HG03460 (cell line): Measurements from ENCODE around the gene RHOJ.
"Not testable (repeated sequence)": the region's sequence is repeated elsewhere in the genome, so short reads cannot be mapped to it uniquely, and the experiment has no call there.

Source experiments
- ATAC-seq: cut with Tn5 transposase; IDR thresholded peaks from one replicate; pipeline ENCODE4 v1.9.1; 2021; ENCODE audit not compliant: unreplicated experiment

RHOJ gene

DNA sequence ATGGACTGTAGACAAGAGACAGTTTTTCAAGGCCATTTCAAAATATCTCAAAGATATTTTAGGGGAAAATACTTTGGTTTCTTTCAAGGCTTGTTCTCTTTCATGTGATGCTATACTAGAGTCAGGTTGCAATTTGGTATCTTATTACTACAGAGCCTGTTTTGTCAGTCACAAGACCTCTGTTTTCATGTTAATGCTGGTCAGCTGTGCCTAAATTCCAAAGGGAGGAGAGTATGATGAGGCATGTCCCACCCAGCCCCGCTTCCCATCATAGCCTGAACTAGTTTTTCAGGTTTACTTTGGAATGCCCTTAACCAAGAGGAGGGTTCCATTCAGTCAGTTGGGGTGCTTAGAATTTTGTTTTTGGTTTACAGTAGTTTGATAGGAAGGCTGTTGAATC is 61.9 kb downstream of the RHOJ start:
- no peak for ATAC-seq

DNA sequence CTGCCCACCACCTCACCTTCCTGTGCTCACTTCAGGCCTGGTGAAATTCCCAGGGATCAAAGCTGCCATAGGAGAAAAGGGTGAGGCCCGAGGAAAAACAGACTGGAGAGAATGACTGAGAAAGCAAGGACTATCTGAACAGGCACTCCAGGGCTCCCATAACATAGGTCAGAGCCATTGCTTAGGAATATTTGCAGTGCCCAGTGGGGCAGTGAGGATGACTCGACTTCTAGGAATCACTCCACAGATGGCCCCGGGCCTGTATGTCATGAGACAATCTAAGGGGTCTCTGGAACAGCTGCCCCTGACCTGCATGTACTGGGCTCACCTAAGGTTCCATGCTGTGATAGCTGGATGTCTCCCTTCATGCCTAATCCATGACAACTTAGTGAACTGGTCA is 62.9 kb downstream of the RHOJ start:
- ATAC-seq: no peak

DNA sequence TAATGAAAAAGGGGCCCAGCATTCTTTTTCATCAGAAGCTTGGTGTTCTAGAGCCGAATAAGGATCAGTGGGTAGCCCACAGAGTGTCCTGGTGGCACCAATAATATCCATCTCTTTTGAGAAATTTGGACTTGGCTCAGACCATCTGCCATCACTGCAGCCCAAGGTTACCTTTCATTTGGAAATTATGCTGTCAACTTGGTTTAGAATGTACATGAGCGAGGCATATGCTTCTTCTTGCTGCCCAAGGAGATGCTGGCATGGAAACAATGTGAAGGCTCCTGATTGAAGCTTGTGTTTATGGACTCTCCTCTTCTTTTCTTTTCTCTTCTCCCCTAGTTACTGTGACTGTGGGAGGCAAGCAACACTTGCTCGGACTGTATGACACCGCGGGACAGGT is 64.5 kb downstream of the RHOJ start:
- no peak for ATAC-seq

DNA sequence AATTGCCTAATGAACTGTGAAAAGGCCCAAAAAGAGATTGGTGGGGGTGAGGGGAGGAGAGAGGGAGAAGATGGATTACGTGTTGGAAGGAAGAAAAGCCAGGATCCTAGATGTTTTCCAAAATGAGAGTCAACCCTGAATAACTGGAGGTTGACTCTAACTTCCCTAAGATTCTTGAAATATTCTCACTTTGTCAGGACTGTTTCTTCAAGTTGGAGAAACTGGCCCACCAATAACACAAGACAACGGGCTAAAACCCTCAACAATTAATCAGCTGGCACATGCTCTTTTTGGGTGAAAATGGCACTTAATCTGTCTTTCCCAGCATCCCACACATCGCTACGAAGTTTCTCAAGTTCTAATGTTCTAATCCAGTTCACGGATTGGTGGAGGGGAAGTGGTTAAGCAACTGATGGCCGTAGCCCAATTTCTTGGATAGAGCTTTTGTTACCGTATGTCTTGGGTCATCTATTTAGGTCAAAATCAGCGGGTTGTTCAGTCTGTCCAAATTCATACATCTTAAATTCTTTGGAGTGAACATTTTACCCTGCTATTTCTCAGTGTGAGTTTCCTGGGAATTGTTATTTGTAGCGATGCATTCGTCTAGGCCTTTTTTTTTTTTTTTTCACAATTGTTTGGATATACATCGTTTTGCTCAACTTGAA is 65.5 kb downstream of the RHOJ start:
- no peak for ATAC-seq

DNA sequence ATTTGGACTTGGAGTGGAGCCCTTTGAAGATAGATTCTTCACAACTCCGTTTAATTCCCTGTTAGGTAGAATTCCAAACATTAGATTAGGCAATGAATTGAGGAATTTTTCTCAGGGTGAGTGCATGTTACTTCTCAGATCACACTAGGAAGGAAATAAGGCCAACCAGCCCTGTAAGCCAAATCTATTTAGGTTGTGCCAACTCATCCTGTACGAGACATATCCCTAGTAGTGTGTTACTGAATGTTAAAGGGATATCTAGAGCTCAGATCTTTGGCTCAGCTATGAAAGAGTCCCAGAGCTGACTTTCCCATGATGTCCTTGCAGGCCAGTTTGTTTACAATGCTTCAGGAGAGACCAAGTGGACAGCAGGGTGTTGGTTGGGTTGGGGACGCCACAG is 68.9 kb downstream of the RHOJ start:
- no peak for ATAC-seq

DNA sequence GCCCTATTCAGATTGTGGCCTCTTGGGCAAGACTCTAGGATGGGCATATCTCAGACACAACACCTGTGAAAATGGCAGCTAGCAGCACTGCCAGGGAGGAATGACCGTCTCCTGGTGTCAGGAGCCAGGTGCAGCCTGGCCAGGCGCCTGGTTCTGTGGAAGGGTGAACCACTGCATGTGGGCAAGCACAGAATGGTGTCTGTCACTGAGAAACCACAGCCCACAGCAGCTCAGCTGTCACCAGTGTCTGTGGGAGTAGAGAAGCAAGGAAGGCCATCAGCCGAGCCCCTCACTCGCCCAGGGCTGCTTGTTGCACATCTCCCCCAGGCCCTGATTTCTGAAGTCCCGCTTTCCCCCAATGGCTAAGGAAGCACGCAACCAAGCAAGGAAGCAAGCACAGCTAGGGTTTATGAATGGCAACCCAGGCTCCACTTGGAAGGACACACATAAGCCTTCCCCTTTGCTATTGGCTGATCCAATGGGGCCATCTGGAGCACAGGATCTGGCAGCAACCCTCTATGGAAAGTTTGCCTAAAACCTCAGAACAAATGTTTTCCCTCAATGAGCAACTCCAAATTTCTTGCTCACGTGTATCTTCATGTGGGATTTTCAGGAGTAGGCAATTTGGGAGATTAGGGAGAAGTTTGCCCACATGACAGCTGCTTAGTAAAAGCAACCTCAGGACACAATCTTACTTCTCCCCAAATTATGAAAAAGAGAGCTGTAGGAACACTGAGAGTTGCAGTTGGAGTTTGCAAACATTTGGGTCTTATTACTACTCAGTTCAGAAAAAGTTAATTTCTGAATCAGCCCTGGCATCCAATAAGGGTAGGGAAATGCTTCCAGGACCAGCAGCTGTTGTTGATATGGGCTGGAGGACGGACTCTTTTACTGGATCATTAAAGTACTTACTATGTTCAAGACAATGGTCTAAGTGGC is 69.7 kb downstream of the RHOJ start:
- ATAC-seq: no peak

DNA sequence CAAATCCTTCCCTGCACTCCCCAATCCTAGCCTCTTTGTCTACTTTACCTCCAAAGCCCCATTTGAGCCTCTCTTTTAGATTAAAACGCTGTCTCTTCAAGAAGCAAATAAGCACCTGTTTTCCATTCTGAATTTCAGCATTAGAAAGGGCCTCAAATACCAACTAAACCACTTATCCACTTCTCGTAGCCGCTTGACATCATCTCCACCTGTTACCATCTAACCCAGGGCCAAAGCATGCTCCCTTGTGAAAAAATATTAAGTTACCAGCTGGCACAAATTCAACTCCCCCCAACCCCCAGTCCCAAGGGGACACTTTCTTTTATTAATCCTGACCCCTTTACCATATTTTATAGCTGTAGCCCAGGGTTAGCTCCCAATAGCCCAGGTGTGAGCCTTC is 71.4 kb downstream of the RHOJ start:
- ATAC-seq: no peak

DNA sequence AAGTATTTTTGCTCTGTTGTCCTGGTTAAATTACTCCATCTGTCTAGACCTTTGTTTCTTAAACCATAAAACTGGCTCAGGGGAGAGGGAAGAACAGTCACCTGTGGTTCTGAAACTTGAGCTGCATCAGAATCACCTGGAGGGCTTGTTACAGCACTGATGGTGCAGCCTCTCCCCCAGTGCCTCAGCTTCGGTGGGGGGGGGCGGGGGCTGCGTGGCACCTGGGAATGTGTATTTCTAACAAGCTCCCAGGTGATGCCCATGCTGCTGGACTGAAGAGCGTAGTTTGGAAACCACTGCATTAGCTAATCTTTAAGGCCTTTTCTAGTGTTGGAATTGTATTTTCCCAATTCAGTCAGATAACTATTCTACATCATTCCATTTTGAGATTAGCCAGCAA is 71.8 kb downstream of the RHOJ start:
- no peak for ATAC-seq

DNA sequence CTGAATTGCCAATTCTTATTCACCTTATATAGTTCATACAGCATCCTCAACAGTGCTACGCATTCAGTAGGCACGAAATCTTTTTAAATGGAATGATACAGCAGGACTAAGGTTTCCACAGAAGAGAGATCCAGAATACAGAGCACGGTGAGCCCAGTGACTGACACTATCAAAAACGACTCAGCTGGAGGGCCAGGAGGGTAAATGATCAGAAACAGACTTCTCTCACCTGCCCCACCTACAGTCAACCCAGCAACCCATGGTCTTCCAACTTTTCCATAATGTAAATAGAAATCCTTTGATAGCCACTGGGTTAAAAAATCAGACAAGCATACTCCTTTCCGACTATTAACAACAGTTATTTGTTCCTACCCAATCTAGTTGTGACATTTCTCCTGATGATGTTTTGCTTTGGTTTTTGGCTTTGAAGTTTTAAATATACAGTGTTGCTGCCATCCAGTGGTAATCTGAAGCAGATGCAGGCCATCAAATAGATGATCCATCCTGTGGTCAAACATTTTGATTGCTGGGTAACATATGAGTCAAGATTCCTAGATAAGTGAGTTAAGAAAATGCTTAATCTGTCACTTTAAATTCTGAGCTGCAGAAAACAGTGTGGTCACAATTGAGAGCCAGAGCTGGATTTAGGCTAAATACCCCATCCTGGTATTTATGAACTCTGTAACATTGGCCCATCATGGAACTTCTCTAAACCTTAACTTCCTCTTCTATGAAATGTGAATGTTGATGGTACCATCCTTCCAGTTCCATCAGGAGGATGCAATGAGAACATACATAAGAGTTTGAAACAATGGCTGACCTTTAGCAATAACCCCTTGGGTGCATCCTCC is 72.5 kb downstream of the RHOJ start:
- ATAC-seq: no peak

DNA sequence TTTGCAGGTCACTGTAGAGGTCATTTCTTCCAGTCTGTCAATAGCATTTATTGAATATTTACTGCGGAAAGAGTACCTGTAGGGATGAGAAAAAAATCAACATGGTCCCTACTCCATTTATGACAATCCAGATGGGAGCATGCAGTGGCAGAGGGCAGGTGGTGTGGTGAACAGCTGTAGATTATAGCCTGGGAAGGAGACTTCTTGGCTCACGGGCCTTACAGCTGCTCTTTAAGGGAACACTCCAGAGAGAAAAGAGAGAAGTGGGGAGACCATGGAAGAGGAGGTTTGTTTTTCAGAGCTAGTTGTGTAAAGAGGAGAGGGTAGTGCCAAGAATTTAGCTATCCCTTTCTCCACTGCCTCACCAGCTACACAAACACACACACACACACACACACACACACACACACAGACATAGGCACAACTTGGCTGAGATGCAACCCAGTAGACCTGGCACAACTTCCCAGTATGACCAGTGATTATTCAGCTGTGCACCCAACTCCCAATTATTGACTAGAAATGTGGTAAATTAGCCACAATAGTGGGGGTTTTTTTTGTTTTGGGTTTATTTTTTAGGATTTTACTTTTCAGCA is 73.4 kb downstream of the RHOJ start:
- no peak for ATAC-seq

DNA sequence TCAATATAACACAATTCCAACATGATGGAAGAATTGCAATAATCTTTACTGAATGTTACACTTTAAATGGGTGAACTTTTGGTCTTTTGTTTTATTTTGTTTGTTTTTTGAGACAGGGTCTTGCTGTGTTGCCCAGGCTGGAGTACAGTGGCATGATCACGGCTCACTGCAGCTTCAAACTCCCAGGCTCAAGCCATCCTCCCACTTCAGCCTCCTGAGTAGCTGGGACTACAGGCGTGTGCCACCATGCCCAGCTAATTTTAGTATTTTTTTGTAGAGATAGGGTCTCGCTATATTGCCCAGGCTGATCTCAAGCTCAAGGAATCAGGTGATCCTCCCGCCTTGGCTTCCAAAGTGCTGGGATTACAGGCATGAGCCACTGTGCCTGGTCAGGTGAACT is 75.7 kb downstream of the RHOJ start:
- ATAC-seq: not testable (repeated sequence)

DNA sequence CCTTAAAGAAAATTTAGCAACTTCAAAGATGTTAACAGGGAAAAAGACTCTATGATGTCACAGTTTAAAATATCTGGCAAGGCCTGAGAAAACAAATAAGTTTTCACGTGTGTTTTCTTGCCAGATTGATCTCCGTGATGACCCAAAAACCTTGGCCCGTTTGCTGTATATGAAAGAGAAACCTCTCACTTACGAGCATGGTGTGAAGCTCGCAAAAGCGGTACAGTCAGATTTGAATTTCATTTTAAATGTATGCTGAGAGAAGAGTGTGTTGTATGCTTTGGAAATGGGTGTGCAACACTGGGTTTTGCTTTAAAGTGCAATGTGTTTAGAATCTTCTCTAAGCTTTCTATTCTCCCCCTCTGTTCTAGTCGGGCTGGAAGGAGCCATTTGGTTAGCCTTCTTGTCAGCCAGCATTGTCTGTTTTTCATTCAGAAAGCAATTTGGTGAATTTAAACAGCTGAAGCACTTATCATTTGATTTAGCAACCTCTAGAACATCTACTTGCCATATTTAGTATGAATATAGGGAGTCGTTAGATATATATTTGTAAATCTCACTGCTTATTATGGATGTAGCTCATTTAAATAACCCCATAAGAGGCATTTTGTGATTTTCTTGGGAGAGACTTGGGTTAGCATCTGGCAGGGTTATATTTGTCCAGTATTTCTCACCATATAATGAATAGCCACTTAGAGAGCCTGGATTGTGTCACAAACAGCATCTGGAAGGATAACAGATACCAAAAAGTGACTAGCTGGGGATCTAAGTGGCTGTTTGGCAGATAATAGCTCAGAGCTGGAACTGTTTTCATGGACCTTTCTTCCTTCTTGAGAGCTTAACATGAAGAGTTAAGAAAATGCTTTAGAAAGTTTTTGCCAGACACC is 79.0 kb downstream of the RHOJ start:
- ATAC-seq: no peak

DNA sequence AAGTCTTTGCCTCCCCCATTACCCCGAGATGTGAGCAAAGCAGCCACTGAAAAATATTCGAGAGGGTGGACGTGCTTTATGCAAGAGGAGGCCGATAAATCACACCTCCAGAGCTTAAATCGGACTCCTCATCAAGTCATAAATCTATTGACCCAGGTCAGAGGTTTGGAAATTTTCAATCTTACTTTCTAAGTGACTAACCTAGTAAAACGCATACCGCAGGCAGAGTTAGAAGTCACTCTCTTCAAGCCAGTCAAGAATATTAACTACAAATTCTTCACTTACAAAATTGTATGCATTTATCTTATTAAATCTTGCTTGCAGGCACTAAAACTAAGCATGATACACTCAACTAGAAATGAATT is 79.6 kb downstream of the RHOJ start:
- ATAC-seq: no peak

DNA sequence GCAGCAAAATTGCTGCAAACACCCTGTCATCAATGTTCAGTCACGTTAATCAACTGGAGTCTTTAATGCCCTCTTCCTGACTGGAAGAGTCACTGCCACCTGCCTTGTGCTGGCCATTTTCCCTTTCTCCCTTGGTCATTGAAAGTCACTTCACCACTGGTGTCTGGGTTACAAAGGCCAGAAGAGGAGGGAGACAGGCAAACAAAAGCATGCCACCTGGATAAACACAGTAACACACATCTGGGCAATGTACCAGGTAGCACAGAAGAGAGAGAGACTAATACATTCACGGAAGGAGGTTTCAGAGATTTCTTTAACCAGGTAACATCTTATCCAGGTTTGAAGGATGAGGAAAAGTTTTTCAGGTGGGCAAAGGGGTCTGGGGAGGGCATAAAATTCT is 81.8 kb downstream of the RHOJ start:
- ATAC-seq: no peak

DNA sequence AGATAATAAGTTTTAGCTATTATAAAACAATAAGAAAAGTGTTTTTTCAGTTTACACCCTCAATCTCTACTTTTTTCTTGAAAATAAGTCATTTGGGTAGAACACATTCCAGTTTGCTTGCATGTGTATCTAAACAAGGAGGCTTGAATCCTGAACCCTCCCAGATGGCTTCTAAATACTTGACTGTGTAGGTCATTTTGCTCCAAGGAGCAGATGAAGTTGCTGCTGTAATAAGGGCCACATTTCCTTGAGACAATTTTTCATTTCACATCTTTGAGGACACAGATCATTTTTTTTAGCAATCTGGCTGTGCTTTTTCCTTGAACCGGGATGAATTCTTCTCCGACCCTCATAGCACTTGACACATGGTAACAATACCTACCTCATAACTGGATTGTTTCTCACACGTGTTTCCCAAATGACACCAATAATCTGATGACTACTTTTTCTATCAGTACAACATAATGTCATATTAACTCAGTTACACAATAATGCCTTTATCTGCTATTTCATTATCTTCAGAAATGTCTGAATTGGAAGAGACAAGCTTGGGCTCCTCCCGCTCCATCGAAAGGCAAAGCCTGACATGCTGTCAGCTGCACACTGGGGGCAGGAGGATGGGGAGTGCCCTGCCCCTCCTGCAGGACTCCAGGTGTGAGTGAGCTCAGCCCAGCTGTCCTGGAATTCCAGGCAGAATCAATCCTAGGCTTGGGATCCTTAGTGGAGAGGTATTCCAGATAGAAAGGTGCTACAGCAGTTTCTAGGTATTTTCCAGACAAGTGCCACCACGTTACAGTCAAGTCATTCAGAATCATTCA is 83.6 kb downstream of the RHOJ start:
- no peak for ATAC-seq

DNA sequence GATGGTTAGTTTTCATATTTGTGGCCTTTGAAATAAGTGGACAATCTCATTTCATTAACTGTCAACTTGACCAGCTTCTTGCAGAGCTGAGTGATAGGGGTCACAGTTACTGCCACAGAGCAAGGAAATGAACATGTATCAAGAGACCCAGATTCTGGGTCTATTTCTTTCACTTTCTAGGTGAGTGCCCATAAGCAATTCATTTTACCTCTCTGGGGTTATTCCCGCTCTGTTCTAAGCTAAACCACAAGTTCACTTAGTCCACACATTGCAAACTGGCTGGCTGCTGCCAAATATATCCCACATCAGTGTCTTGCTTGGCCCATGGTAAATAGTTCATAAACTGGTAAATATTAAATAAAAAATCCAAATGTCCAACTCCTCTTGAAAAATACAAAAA is 84.6 kb downstream of the RHOJ start:
- no peak for ATAC-seq

DNA sequence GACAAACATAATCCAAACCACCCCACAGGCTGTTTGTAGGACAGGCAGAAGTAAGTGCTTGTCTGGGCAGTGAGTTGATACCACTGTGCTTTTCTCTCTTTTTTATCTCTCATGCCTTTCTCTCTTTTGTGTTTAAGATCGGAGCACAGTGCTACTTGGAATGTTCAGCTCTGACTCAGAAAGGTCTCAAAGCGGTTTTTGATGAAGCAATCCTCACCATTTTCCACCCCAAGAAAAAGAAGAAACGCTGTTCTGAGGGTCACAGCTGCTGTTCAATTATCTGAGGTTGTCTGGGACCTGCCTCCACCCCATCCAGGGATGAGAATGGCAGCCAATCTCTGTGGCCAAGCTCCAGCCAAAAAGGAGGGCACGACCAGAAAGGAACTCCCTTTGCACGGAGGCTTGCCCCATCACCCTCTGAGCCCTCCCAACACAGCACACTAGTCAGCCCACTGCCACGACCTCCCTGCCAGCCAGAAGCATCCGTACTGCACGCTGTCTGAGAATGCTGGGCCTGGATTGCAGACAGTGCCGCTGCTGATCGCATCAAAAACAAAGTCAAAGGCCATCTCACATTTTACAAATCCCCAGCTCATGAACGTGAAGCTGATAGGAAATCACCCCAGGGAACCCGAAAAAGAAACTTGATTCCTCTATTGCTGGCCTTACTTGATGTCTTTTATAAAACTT is 86.6 kb downstream of the RHOJ start:
- no peak for ATAC-seq

DNA sequence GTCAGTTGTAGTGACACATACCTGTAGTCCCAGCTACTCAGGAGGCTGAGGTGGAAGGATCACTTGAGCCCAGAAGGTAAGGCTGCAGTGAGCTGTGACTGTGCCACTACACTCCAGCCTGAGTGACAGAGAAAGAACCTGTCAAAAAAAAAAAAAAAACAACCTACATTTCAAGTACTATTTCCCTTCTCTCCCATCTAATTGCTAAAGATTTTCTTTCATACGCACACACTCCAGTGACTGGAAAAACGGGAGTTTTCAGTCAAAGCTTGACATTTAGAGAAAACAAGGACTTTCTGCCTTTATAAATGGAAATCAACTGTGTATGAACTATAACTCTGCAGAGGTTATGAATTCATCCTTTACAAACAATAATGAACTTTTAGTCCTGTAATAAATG is 88.6 kb downstream of the RHOJ start:
- ATAC-seq: no peak

DNA sequence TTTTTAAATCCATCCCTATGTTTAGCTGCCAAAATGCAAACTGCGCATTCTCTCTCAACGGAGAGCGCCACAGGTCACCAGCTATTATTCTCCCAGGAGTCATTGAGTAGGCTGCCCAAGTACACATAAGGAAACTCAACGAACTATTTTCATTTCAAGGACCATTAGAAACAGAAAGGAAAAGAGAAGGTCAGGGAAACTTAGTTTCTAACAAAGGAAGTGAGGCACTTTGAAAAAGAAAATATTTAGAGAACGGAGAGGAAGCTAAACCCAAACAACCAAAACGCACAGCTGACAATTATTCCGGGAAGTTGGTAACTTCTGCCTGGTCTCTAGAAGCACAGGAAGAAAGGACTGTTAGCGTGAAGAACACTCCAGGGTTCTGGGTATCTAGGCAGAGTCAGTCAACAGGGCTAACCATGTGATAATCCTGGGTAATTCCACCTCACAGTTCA is 91.0 kb downstream of the RHOJ start:
- no peak for ATAC-seq
